HEK293 (cell line): Measurements from ENCODE around the gene DENND1A.

Experiments used
- CTCF ChIA-PET: fragments of 350-600 bp; formaldehyde crosslinking; extraction: SDS; loops from one replicate; lab custom pipeline; 2021; ENCODE audit warnings: antibody characterized with exemption; lab: Yijun Ruan, JAX
- POLR2A ChIA-PET: fragments of 300-600 bp; formaldehyde crosslinking; extraction: SDS; loops from one replicate; lab custom pipeline; 2020; ENCODE audit warnings: antibody characterized with exemption, inconsistent platforms; lab: Yijun Ruan, JAX
- H3K27ac ChIP-seq: fragments of 200-500 bp; sonication (Bioruptor generic); 2 replicates; pipeline ENCODE4 v1.5.1; 2014; ENCODE audit warnings: low read depth, low read length, control low read depth, inconsistent platforms; ENCODE audit errors: extremely low read depth
- H3K36me3 ChIP-seq, 2 experiments: fragments of 200-500 bp in 1 of 2; sonication (Bioruptor generic) in 1 of 2; 1 replicate in 1 of 2; 2 replicates in 1 of 2; pipeline ENCODE4 v1.5.1; 2014 to 2017; ENCODE audit warnings: inconsistent platforms in 2 of 2, low read length in 2 of 2; ENCODE audit not compliant: control insufficient read depth in 2 of 2, insufficient read depth in 1 of 2
- H3K4me1 ChIP-seq: fragments of 200-500 bp; sonication (Bioruptor generic); 2 replicates; pipeline ENCODE4 v1.5.1; 2014; ENCODE audit warnings: mild to moderate bottlenecking, low read length, inconsistent platforms; ENCODE audit not compliant: control insufficient read depth, insufficient read depth
- H3K4me3 ChIP-seq: 2 replicates; pipeline ENCODE4 v1.5.1; 2011; ENCODE audit warnings: low read depth, mild to moderate bottlenecking, control low read depth, low read length, moderate library complexity
- H3K9me3 ChIP-seq: fragments of 200-500 bp; sonication (Bioruptor generic); 2 replicates; pipeline ENCODE4 v1.5.1; 2014; ENCODE audit warnings: low read depth, low read length, inconsistent platforms; ENCODE audit not compliant: control insufficient read depth, insufficient read depth
- MYNN ChIP-seq: fragments of 450-650 bp; formaldehyde crosslinking; IDR thresholded peaks from 2 replicates; pipeline ENCODE4 v1.5.1; 2016; ENCODE audit warnings: missing biosample characterization, missing genetic modification characterization, borderline replicate concordance
- OVOL3 ChIP-seq: fragments of 450-650 bp; formaldehyde crosslinking; IDR thresholded peaks from 2 replicates; pipeline ENCODE4 v1.5.1; 2016; ENCODE audit warnings: missing biosample characterization, missing genetic modification characterization
- SETDB1 ChIP-seq: IDR thresholded peaks from one replicate; pipeline ENCODE4 v1.6.1; 2017; ENCODE audit warnings: mild to moderate bottlenecking, low read length, moderate library complexity, mixed read lengths; ENCODE audit not compliant: insufficient read length
- SP7 ChIP-seq: fragments of 450-650 bp; formaldehyde crosslinking; IDR thresholded peaks from 2 replicates; pipeline ENCODE4 v1.5.1; 2016; ENCODE audit warnings: missing biosample characterization, missing genetic modification characterization
- ZBTB20 ChIP-seq: fragments of 450-650 bp; formaldehyde crosslinking; IDR thresholded peaks from 2 replicates; pipeline ENCODE4 v1.5.1; 2016; ENCODE audit warnings: missing biosample characterization, missing genetic modification characterization
- ZBTB7A ChIP-seq: fragments of 450-650 bp; formaldehyde crosslinking; IDR thresholded peaks from 2 replicates; pipeline ENCODE4 v1.5.1; 2016; ENCODE audit warnings: low read depth, missing biosample characterization, missing genetic modification characterization
- ZBTB8A ChIP-seq: fragments of 450-650 bp; formaldehyde crosslinking; IDR thresholded peaks from 2 replicates; pipeline ENCODE4 v1.5.1; 2016; ENCODE audit warnings: missing biosample characterization, missing genetic modification characterization
- ZFP37 ChIP-seq: fragments of 450-650 bp; formaldehyde crosslinking; IDR thresholded peaks from 2 replicates; pipeline ENCODE4 v1.5.1; 2016; ENCODE audit warnings: missing biosample characterization, missing genetic modification characterization
- ZNF138 ChIP-seq: fragments of 450-650 bp; formaldehyde crosslinking; IDR thresholded peaks from 2 replicates; pipeline ENCODE4 v1.5.1; 2016; ENCODE audit warnings: missing biosample characterization, missing genetic modification characterization, borderline replicate concordance
- ZNF324 ChIP-seq: fragments of 450-650 bp; formaldehyde crosslinking; IDR thresholded peaks from 2 replicates; pipeline ENCODE4 v1.5.1; 2016; ENCODE audit warnings: missing biosample characterization, missing genetic modification characterization
- ZNF48 ChIP-seq: fragments of 450-650 bp; formaldehyde crosslinking; IDR thresholded peaks from 2 replicates; pipeline ENCODE4 v1.5.1; 2016; ENCODE audit warnings: missing biosample characterization, missing genetic modification characterization
- ZNF521 ChIP-seq: fragments of 450-650 bp; formaldehyde crosslinking; IDR thresholded peaks from 2 replicates; pipeline ENCODE4 v1.5.1; 2017; ENCODE audit warnings: missing biosample characterization, mild to moderate bottlenecking, missing genetic modification characterization
- ZNF621 ChIP-seq: fragments of 450-650 bp; formaldehyde crosslinking; IDR thresholded peaks from 2 replicates; pipeline ENCODE4 v1.5.1; 2017; ENCODE audit warnings: missing biosample characterization, missing genetic modification characterization
- ZNF837 ChIP-seq: fragments of 450-650 bp; formaldehyde crosslinking; IDR thresholded peaks from 2 replicates; pipeline ENCODE4 v1.5.1; 2016; ENCODE audit warnings: missing biosample characterization, missing genetic modification characterization
- TF ChIP-seq, protein P1 (sequence below): fragments of 450-650 bp; formaldehyde crosslinking; IDR thresholded peaks from 2 replicates; pipeline ENCODE4 v1.5.1; 2016; ENCODE audit warnings: missing biosample characterization, missing genetic modification characterization, low read depth
- TF ChIP-seq, protein P2 (sequence below): fragments of 450-650 bp; formaldehyde crosslinking; IDR thresholded peaks from 2 replicates; pipeline ENCODE4 v1.5.1; 2016; ENCODE audit warnings: missing biosample characterization, missing genetic modification characterization, borderline replicate concordance
- TF ChIP-seq, protein P3 (sequence below): fragments of 450-650 bp; formaldehyde crosslinking; IDR thresholded peaks from 2 replicates; pipeline ENCODE4 v1.5.1; 2017; ENCODE audit warnings: missing biosample characterization, missing genetic modification characterization
- TF ChIP-seq, protein P4 (sequence below): fragments of 450-650 bp; formaldehyde crosslinking; IDR thresholded peaks from 2 replicates; pipeline ENCODE4 v1.5.1; 2017; ENCODE audit warnings: missing biosample characterization, missing genetic modification characterization

Gene DENND1A

DNA sequence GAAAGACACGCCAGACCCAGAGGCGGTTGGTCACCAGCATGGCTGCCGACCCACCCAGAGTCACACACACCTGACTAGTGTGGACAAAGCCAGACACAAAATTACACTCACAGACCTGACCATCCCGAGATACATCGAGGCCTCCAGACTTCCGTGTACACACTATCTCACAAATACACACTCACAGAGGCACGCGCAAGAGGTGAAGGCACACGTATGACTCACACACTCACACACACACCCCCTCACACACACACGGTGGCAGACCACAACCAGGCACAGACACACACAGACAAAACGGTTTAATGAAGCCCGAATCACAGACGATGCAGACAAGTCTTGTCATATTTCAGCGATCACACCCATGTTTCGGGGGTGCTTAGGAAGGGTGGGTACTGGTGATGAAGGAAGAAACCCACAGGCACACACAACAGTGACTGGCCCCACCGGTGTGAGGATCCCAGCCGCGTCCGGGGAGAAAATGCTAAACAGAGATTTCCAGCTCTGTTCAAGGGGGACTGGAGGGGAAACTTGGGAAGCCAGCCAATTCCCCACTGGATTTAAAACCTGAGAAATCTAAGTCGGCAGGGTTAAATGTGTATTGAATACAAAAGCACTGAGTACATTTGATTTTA, 522.6 kb downstream of the DENND1A start (continued):
- TF ChIP-seq ZNF521 (tag by site-specific recombination), result no peak
- TF ChIP-seq ZNF48 (tag by site-specific recombination), result no peak
- TF ChIP-seq ZNF621 (tag by site-specific recombination), result no peak
- TF ChIP-seq, protein P1, sequence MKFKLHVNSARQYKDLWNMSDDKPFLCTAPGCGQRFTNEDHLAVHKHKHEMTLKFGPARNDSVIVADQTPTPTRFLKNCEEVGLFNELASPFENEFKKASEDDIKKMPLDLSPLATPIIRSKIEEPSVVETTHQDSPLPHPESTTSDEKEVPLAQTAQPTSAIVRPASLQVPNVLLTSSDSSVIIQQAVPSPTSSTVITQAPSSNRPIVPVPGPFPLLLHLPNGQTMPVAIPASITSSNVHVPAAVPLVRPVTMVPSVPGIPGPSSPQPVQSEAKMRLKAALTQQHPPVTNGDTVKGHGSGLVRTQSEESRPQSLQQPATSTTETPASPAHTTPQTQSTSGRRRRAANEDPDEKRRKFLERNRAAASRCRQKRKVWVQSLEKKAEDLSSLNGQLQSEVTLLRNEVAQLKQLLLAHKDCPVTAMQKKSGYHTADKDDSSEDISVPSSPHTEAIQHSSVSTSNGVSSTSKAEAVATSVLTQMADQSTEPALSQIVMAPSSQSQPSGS (tag by site-specific recombination), result no peak
- TF ChIP-seq ZNF837 (tag by site-specific recombination), result no peak
- TF ChIP-seq, protein P2, sequence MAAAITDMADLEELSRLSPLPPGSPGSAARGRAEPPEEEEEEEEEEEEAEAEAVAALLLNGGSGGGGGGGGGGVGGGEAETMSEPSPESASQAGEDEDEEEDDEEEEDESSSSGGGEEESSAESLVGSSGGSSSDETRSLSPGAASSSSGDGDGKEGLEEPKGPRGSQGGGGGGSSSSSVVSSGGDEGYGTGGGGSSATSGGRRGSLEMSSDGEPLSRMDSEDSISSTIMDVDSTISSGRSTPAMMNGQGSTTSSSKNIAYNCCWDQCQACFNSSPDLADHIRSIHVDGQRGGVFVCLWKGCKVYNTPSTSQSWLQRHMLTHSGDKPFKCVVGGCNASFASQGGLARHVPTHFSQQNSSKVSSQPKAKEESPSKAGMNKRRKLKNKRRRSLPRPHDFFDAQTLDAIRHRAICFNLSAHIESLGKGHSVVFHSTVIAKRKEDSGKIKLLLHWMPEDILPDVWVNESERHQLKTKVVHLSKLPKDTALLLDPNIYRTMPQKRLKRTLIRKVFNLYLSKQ (tag by site-specific recombination), result no peak
- no peak for TF ChIP-seq ZBTB8A (tag by site-specific recombination)

DNA sequence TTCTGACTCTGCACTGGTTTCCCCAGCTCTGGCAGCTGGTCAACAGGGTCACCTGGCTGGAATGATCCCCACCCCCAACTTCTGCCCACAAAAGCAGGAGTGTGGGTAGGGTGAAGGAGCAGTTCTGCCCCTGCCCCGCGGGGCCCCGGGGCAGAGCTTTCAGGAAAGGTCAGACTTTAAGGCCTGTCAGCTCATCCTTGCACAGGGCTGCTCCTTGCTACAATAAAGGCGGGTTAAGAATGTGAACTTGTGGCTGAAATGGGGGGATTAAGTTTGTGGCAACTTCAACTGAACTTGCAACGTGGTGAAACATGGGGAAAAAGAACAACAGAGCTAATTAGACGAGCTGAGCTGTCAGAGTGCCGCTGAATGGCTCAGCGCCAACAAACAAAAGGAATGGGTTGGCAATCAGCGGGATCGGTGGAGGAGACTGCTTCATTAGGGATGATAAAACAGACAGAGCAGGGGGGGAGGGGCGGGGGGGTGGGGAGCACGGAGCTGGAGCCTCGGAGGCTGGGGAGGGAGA, 523.2 kb downstream of the DENND1A start:
- Histone ChIP-seq H3K27ac (no peak overlapping the region), H3K4me3 (no peak overlapping the region), H3K36me3 (no peaks in the 10 kb centered on the region), H3K9me3 (no peaks in the 10 kb centered on the region), H3K4me1 (peaks cover 7% of the 10 kb centered on the region)
- peak; percentile 94 for TF ChIP-seq ZBTB20 (tag by site-specific recombination)
- no peak for TF ChIP-seq ZBTB7A (tag by site-specific recombination)
- TF ChIP-seq, all 188 proteins: peak for 1
- ChIA-PET POLR2A (no interaction called here), CTCF (interaction anchor here (0.7 kb wide), 1 partner anchor 128 kb away, joined by 3 read pairs; no protein-coding TSS in a partner anchor)

DNA sequence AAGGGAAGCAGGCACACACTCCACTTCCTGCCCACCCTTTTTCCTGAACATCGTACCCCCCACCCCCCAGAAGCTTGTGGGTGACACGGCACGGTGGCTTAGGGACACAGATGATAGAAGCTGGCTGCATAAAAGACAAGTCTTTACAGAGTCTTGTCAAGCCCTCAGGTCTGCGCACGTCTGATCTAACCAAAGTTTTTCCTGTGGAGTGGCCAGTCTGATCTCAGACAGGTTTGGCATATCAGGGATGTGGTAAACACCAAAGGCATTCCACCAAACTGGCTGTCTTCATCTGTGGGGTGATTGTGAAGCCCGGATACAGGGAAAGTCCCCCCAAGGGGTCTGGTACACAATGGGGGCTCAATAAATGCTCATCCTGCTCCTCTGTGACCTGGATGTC, 523.9 kb downstream of the DENND1A start:
- H3K36me3 ChIP-seq, result no peaks in the 10 kb centered on the region
- peaks cover 7% of the 10 kb centered on the region for H3K4me1 ChIP-seq
- H3K27ac ChIP-seq, result no peak overlapping the region
- no peaks in the 10 kb centered on the region for H3K9me3 ChIP-seq
- TF ChIP-seq, protein P3, sequence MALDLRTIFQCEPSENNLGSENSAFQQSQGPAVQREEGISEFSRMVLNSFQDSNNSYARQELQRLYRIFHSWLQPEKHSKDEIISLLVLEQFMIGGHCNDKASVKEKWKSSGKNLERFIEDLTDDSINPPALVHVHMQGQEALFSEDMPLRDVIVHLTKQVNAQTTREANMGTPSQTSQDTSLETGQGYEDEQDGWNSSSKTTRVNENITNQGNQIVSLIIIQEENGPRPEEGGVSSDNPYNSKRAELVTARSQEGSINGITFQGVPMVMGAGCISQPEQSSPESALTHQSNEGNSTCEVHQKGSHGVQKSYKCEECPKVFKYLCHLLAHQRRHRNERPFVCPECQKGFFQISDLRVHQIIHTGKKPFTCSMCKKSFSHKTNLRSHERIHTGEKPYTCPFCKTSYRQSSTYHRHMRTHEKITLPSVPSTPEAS (tag by site-specific recombination), result no peak
- no peak for TF ChIP-seq OVOL3
- TF ChIP-seq, protein P4, sequence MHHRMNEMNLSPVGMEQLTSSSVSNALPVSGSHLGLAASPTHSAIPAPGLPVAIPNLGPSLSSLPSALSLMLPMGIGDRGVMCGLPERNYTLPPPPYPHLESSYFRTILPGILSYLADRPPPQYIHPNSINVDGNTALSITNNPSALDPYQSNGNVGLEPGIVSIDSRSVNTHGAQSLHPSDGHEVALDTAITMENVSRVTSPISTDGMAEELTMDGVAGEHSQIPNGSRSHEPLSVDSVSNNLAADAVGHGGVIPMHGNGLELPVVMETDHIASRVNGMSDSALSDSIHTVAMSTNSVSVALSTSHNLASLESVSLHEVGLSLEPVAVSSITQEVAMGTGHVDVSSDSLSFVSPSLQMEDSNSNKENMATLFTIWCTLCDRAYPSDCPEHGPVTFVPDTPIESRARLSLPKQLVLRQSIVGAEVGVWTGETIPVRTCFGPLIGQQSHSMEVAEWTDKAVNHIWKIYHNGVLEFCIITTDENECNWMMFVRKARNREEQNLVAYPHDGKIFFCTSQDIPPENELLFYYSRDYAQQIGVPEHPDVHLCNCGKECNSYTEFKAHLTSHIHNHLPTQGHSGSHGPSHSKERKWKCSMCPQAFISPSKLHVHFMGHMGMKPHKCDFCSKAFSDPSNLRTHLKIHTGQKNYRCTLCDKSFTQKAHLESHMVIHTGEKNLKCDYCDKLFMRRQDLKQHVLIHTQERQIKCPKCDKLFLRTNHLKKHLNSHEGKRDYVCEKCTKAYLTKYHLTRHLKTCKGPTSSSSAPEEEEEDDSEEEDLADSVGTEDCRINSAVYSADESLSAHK, result no peak
- TF ChIP-seq ZFP37 (tag by site-specific recombination), result no peak
- TF ChIP-seq ZNF138 (tag by site-specific recombination), result no peak
- TF ChIP-seq ZNF324 (tag by site-specific recombination), result no peak
- no peak for TF ChIP-seq SETDB1
- TF ChIP-seq MYNN (tag by site-specific recombination), result no peak
- TF ChIP-seq SP7 (tag by site-specific recombination), result no peak
- no peak overlapping the region for H3K4me3 ChIP-seq
- ChIA-PET CTCF (interaction anchor here (0.7 kb wide), 1 partner anchor 128 kb away, joined by 3 read pairs; no protein-coding TSS in a partner anchor), POLR2A (no interaction called here)
